ENCODE data around the gene SERPINB12.

SERPINB12 gene

DNA sequence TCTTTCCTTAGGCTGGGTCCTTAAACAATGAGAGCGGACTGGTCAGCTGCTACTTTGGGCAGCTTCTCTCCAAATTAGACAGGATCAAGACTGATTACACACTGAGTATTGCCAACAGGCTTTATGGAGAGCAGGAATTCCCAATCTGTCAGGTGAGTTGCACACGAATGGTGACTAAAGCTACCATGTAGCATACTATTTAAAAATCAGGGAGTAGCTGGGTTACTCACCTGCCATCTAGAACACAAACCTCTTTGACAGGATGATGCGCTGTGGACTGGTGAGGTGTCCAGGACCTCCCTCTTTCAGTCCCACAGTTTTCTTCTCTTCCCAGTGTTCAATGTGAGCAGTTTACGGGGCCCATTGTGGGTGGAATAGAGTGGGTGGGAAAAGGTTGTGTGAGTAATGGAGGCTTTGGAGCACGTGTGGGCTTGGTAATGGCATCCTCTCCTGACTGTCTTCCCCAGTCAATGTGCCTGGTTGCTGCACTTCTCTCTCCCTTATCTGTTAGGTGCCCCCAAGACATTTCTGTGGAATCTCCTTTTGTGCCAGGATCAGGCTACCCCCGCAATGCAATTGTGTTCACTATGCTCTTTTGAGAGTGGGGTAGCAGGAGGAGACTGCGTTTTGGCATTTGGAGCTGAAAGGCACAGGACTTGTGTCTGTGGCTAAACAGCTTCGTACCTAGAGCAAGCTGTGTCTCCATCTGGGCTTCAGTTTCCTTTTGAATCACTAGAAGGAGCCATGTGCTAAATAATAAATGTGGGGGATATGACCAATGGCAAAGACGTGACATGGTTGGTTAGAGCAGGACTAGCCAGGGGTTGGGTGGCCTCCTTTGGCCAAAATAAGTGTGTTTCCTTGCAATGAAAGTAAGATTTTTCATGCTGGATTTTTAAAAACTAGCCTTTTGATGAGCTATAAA, 17.7 kb downstream of the SERPINB12 start:
- no peaks in the 10 kb centered on the region for H3K79me2 ChIP-seq
- H3K9ac ChIP-seq = no peak overlapping the region
- H3K4me3 ChIP-seq (ENCODE audit: low read depth, low read length) = no peak overlapping the region
- H3K27ac ChIP-seq = no peak overlapping the region
- H3K9me3 ChIP-seq (ENCODE audit: control insufficient read depth, low read length) = no peaks in the 10 kb centered on the region
- no peaks in the 10 kb centered on the region for H3K4me1 ChIP-seq
- H3K4me2 ChIP-seq (ENCODE audit: low read length) = no peak overlapping the region
- H2AFZ ChIP-seq = no peak overlapping the region
- TF ChIP-seq, protein P1, sequence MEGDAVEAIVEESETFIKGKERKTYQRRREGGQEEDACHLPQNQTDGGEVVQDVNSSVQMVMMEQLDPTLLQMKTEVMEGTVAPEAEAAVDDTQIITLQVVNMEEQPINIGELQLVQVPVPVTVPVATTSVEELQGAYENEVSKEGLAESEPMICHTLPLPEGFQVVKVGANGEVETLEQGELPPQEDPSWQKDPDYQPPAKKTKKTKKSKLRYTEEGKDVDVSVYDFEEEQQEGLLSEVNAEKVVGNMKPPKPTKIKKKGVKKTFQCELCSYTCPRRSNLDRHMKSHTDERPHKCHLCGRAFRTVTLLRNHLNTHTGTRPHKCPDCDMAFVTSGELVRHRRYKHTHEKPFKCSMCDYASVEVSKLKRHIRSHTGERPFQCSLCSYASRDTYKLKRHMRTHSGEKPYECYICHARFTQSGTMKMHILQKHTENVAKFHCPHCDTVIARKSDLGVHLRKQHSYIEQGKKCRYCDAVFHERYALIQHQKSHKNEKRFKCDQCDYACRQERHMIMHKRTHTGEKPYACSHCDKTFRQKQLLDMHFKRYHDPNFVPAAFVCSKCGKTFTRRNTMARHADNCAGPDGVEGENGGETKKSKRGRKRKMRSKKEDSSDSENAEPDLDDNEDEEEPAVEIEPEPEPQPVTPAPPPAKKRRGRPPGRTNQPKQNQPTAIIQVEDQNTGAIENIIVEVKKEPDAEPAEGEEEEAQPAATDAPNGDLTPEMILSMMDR (IDR thresholded peaks at IDR 0.05) = no peak
- H3K27me3 ChIP-seq (ENCODE audit: control insufficient read depth, insufficient read depth, low read length) = no peaks in the 10 kb centered on the region
- no peaks in the 10 kb centered on the region for H3K36me3 ChIP-seq (ENCODE audit: control insufficient read depth, insufficient read depth, low read length)

DNA sequence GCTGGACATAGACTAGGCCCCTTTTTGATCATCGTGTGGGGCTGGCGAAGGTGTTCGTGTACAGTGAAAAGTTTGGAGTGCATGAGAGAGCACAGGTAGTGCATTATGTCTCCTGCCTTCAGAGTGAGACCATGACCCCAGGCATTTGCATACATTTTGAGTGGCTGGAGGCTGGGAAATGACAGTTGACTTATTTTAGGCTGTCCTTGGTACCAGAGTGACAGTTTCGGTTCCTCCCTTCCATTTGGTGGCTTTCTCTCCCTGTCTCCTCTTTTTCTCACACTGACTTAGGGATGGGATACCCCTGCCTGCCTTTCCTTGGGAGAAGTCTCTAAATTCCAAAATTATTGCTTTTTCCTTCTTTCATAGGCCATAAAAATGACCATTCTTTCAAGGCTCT, 20.1 kb downstream of the SERPINB12 start:
- Histone ChIP-seq H3K27ac (no peak overlapping the region), H3K36me3 (ENCODE audit: control insufficient read depth, insufficient read depth, low read length) (no peaks in the 10 kb centered on the region), H3K4me3 (ENCODE audit: low read depth, low read length) (no peak overlapping the region), H3K79me2 (no peaks in the 10 kb centered on the region), H3K4me2 (ENCODE audit: low read length) (no peak overlapping the region), H2AFZ (no peak overlapping the region), H3K9me3 (ENCODE audit: control insufficient read depth, low read length) (no peaks in the 10 kb centered on the region), H3K27me3 (ENCODE audit: control insufficient read depth, insufficient read depth, low read length) (no peaks in the 10 kb centered on the region), H3K4me1 (no peaks in the 10 kb centered on the region), H3K9ac (no peak overlapping the region)
- TF ChIP-seq, protein P1 (IDR thresholded peaks at IDR 0.05) = no peak

DNA sequence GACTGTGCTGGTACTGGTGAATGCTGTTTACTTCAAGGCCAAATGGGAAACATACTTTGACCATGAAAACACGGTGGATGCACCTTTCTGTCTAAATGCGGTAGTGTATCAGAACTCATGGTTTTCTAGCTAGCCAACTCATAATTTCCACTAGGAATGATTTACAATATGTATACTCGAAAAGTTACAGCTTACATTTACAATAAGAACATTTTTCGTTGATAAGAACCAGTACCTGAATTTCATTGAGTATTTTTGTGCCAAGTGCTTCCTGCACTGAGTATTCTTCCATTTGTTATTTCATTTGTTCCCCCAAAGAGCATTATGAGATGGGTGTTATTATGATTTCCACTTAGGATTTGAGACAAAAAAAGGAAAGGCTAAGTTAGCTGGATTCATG, 21.9 kb downstream of the SERPINB12 start:
- Histone ChIP-seq H3K27me3 (ENCODE audit: control insufficient read depth, insufficient read depth, low read length) (no peaks in the 10 kb centered on the region), H3K4me3 (ENCODE audit: low read depth, low read length) (no peak overlapping the region), H3K9me3 (ENCODE audit: control insufficient read depth, low read length) (no peaks in the 10 kb centered on the region), H3K4me1 (no peaks in the 10 kb centered on the region), H3K9ac (no peak overlapping the region), H3K36me3 (ENCODE audit: control insufficient read depth, insufficient read depth, low read length) (no peaks in the 10 kb centered on the region), H3K4me2 (ENCODE audit: low read length) (no peak overlapping the region), H3K27ac (no peak overlapping the region), H3K79me2 (no peaks in the 10 kb centered on the region), H2AFZ (no peak overlapping the region)
- TF ChIP-seq, protein P1 (IDR thresholded peaks at IDR 0.05) = no peak

DNA sequence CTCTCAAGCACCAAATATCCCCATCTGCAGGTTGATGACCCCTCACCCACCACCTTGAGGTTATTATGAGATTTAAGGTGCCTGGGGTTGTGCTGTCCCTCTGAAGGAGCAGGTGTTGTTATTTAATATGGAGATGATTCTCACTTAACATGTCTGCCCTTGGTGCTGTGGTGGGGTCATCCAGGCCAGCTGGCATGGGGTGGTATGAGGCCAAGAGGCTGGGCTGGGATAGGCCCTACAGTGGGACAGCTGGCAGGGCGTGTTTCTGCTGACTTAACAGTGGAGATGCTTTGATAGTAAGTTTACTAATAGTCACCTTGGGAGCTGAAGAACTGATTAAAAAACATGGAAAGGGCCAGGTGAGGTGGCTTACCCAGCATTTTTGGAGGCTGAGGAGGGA, 22.4 kb downstream of the SERPINB12 start:
- H3K9me3 ChIP-seq (ENCODE audit: control insufficient read depth, low read length) = no peaks in the 10 kb centered on the region
- H3K27ac ChIP-seq = no peak overlapping the region
- no peak overlapping the region for H3K9ac ChIP-seq
- H3K36me3 ChIP-seq (ENCODE audit: control insufficient read depth, insufficient read depth, low read length) = no peaks in the 10 kb centered on the region
- no peaks in the 10 kb centered on the region for H3K27me3 ChIP-seq (ENCODE audit: control insufficient read depth, insufficient read depth, low read length)
- no peak overlapping the region for H3K4me2 ChIP-seq (ENCODE audit: low read length)
- no peak overlapping the region for H2AFZ ChIP-seq
- no peaks in the 10 kb centered on the region for H3K4me1 ChIP-seq
- TF ChIP-seq, protein P1 (IDR thresholded peaks at IDR 0.05) = no peak
- H3K4me3 ChIP-seq (ENCODE audit: low read depth, low read length) = no peak overlapping the region
- H3K79me2 ChIP-seq = no peaks in the 10 kb centered on the region

DNA sequence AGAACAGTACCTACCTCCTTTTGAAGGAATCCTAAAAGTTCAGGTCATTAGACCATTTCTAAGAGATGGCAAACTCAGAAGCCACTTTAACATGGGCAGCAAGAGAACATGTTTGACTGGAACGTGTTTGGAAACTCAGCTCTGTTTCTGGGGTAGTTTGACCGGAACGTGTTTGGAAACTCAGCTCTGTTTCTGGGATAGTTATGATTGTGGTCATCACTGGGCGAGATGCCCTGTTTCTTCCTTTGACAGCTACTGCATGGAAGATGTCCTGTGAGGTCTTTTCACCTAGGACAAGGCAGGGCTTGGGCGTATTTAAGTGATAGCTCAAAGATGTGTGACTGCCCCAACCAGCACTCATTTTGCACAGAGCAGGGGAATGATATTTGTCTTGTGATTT, 25.1 kb downstream of the SERPINB12 start:
- no peaks in the 10 kb centered on the region for H3K79me2 ChIP-seq
- no peaks in the 10 kb centered on the region for H3K36me3 ChIP-seq (ENCODE audit: control insufficient read depth, insufficient read depth, low read length)
- H3K4me3 ChIP-seq (ENCODE audit: low read depth, low read length) = no peak overlapping the region
- no peak overlapping the region for H3K4me2 ChIP-seq (ENCODE audit: low read length)
- no peaks in the 10 kb centered on the region for H3K27me3 ChIP-seq (ENCODE audit: control insufficient read depth, insufficient read depth, low read length)
- no peaks in the 10 kb centered on the region for H3K9me3 ChIP-seq (ENCODE audit: control insufficient read depth, low read length)
- no peaks in the 10 kb centered on the region for H3K4me1 ChIP-seq
- H2AFZ ChIP-seq = no peak overlapping the region
- H3K9ac ChIP-seq = no peak overlapping the region
- TF ChIP-seq, protein P1 (IDR thresholded peaks at IDR 0.05) = no peak
- no peak overlapping the region for H3K27ac ChIP-seq

Data from parathyroid adenoma (tissue), 2 donors.